ENCODE results near the gene AKR1C8.

DNA sequence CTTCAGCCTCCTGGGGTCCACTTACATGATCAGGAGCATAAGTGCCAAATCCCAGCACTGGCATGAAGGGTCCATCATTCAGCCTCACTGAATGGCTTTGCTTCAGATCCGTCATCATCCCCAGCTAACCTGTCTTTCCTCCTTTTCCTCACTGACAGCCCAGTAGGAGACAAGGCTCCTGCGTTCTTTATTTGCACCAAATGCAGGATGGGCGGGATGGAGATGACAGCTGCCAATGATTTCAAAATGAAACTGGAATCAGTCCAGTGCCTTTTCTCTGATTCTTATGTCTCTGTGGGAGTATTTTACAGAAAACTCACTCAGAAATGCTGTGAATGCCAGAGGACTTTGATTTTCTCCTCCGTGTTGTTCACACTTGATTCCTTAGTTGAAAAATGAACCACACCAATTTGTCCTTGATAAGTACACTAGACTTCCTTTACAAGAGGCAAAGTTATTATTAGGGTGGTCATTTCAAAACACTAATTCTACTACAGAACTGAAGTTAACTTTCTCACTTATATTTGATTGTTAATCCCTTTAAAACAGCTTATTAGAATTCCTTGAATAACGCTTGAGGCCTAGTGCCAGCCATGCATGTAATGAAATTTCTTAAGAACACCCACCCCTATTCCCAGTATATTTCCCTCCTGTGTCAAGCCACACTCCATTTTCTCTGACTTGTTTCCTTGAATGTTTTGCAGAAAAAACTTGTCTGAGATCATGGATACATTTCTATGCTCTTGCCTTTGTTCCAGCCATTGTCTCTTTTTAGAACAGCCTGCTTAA lies at the start of gene AKR1C8:
- TF ChIP-seq, protein P1, sequence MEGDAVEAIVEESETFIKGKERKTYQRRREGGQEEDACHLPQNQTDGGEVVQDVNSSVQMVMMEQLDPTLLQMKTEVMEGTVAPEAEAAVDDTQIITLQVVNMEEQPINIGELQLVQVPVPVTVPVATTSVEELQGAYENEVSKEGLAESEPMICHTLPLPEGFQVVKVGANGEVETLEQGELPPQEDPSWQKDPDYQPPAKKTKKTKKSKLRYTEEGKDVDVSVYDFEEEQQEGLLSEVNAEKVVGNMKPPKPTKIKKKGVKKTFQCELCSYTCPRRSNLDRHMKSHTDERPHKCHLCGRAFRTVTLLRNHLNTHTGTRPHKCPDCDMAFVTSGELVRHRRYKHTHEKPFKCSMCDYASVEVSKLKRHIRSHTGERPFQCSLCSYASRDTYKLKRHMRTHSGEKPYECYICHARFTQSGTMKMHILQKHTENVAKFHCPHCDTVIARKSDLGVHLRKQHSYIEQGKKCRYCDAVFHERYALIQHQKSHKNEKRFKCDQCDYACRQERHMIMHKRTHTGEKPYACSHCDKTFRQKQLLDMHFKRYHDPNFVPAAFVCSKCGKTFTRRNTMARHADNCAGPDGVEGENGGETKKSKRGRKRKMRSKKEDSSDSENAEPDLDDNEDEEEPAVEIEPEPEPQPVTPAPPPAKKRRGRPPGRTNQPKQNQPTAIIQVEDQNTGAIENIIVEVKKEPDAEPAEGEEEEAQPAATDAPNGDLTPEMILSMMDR (IDR thresholded peaks at IDR 0.05) = no peak
- TF ChIP-seq EZH2 (IDR thresholded peaks at IDR 0.05; ENCODE audit: borderline replicate concordance, insufficient read depth, low read depth, low read length, poor library complexity, severe bottlenecking) = no peak

All from B cell (primary cell).